ENCODE results near the gene LRRC2. TPM values are rescaled to one million over a fixed set of nuclear protein-coding genes. Genes with fewer than 3 reads are reported as not detected.

The LRRC2 gene
- total RNA-seq, 2 donors from 2014 or later, result 0.44 to 2.0 TPM

DNA sequence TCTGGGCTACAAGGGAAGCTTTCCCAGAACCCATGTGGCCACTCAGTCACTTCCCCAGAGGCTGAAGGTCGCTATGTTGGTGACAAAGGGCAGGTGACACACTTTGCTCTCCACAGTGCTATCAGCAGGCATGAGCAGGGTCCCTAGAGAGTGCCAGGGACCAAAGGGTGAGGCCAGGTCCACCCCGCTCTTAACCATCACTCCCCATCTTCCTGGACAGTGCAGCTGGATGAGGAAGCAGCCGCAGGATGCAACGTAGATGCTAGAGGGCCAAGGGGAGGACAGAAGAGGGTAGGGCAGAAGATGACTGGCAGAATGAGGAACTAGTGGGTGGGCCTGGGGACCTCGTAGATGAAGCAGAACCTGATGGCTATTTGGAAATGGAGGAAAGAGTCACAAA lies 87.8 kb downstream of the LRRC2 start:
- intact Hi-C loops (cut with DNase I), result no loop called here
- Histone ChIP-seq H3K27me3 (no peaks in the 10 kb centered on the region), H3K9ac (ENCODE audit: low read depth in 2 of 2, low read length in 2 of 2) (no peak overlapping the region), H3K27ac (no peak overlapping the region), H3K4me1 (no peaks in the 10 kb centered on the region), H3K4me3 (no peak overlapping the region), H3K36me3 (no peaks in the 10 kb centered on the region), H3K9me3 (no peaks in the 10 kb centered on the region)
- DNase-seq, result no peak
- TF ChIP-seq, protein P1, sequence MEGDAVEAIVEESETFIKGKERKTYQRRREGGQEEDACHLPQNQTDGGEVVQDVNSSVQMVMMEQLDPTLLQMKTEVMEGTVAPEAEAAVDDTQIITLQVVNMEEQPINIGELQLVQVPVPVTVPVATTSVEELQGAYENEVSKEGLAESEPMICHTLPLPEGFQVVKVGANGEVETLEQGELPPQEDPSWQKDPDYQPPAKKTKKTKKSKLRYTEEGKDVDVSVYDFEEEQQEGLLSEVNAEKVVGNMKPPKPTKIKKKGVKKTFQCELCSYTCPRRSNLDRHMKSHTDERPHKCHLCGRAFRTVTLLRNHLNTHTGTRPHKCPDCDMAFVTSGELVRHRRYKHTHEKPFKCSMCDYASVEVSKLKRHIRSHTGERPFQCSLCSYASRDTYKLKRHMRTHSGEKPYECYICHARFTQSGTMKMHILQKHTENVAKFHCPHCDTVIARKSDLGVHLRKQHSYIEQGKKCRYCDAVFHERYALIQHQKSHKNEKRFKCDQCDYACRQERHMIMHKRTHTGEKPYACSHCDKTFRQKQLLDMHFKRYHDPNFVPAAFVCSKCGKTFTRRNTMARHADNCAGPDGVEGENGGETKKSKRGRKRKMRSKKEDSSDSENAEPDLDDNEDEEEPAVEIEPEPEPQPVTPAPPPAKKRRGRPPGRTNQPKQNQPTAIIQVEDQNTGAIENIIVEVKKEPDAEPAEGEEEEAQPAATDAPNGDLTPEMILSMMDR (IDR thresholded peaks at IDR 0.05), result no peak

DNA sequence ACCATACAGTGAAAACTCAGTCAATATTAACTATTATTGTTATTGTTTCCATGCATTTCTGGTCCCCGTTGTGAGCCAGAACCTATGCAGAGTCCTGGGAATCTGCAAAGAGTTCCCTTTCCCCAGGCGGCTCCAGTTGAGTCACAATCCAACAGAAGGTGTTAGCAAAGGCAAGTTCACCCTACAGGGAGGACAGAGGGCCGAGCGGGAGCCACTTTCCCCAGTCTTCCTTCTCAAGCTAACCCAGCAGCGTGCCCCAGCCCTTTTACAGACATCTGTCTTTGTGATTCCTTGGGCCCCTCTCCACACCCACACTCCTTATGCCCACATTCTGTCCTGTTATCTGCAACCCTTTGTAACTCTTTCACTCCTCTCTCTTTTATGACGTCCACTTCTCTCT lies 88.3 kb downstream of the LRRC2 start:
- intact Hi-C loops (cut with DNase I), result no loop called here
- no peaks in the 10 kb centered on the region for H3K36me3 ChIP-seq
- H3K4me3 ChIP-seq, result no peak overlapping the region
- no peak overlapping the region for H3K9ac ChIP-seq (ENCODE audit: low read depth in 2 of 2, low read length in 2 of 2)
- H3K4me1 ChIP-seq, result no peaks in the 10 kb centered on the region
- no peak overlapping the region for H3K27ac ChIP-seq
- TF ChIP-seq, protein P1 (IDR thresholded peaks at IDR 0.05), result no peak
- H3K9me3 ChIP-seq, result no peaks in the 10 kb centered on the region
- no peaks in the 10 kb centered on the region for H3K27me3 ChIP-seq
- DNase-seq, result no peak

DNA sequence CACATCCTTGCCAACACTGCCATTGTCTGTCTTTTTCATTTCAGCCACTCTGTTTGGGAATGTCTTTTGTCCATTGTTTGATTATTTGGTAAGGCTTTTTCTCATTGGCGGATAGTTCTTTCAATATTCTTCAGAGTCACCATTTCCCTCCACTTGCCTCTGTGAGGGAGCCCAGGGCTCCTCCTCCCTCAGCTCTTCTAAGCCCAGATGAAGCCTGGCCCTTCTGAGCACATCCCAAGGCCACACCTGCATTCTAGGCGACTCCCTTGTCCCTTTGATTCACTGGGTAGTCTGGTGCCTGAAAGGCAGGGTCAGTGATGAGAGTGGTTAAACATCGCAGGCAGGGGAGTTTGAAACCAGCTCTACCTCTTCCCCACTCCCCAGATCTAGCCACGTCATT lies 89.0 kb downstream of the LRRC2 start:
- H3K27ac ChIP-seq, result no peak overlapping the region
- H3K9me3 ChIP-seq, result no peaks in the 10 kb centered on the region
- TF ChIP-seq, protein P1 (IDR thresholded peaks at IDR 0.05), result no peak
- no peaks in the 10 kb centered on the region for H3K36me3 ChIP-seq
- intact Hi-C loops (cut with DNase I), result no loop called here
- no peaks in the 10 kb centered on the region for H3K4me1 ChIP-seq
- H3K27me3 ChIP-seq, result no peaks in the 10 kb centered on the region
- H3K9ac ChIP-seq (ENCODE audit: low read depth in 2 of 2, low read length in 2 of 2), result no peak overlapping the region
- no peak overlapping the region for H3K4me3 ChIP-seq
- no peak for DNase-seq

DNA sequence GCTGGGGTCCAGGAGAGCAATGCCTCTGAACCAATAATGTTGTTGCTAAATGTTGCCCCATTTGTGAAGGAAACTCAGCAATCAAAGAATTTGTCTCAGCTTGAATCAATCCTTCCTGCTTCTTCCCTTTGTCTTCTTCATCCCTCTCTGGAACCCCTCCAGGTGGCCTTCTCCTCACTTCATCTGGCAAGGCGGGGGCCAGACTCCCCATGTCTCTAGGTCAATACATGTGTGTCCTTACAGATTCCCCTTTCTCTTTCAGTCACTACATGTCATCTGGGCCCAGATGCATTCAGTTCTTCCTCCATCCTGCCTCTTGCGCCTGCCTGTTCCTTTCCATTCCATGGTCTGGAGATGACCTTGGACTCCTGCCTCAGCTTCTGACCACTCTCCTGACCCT lies 93.4 kb downstream of the LRRC2 start:
- H3K4me1 ChIP-seq, result no peaks in the 10 kb centered on the region
- H3K27me3 ChIP-seq, result no peaks in the 10 kb centered on the region
- H3K4me3 ChIP-seq, result no peak overlapping the region
- no peak overlapping the region for H3K9ac ChIP-seq (ENCODE audit: low read depth in 2 of 2, low read length in 2 of 2)
- no peaks in the 10 kb centered on the region for H3K9me3 ChIP-seq
- intact Hi-C loops (cut with DNase I), result no loop called here
- no peak for DNase-seq
- TF ChIP-seq, protein P1 (IDR thresholded peaks at IDR 0.05), result no peak
- no peak overlapping the region for H3K27ac ChIP-seq
- H3K36me3 ChIP-seq, result no peaks in the 10 kb centered on the region

DNA sequence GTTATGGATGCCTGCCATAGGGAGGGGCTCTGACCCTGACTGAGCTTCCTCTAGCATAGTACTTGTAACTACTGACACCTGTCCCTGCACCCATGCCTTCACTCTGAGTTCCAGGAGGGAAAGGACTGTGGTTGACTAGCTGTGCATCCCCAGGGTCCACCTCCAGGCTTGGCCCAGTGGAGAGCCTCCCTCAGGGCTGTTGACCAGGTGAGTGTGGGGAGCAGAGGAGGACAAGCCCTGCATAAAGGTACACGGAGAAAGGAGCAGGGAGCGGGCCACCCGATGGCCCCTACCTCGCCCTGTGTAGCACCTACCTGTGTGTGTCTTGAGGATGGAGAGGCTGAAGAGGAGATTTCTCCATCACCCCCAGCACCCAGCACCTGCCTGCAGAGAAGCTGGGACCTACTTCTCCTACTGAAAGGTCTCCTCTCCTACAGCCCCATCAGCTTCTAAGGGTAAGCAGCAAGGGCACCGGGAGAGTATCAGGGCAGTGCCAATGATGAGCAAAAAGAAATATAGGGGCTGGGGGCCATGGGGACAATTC lies 94.7 kb downstream of the LRRC2 start:
- Histone ChIP-seq H3K36me3 (no peaks in the 10 kb centered on the region), H3K27ac (no peak overlapping the region), H3K4me3 (no peak overlapping the region), H3K9ac (ENCODE audit: low read depth in 2 of 2, low read length in 2 of 2) (no peak overlapping the region), H3K9me3 (no peaks in the 10 kb centered on the region), H3K27me3 (no peaks in the 10 kb centered on the region), H3K4me1 (no peaks in the 10 kb centered on the region)
- TF ChIP-seq, protein P1 (IDR thresholded peaks at IDR 0.05), result no peak
- intact Hi-C loops (cut with DNase I), result no loop called here
- no peak for DNase-seq
